Renal cortex interstitium (tissue), 11 donors: ENCODE data around the gene SEMA7A. TPM values are rescaled to one million over a fixed set of nuclear protein-coding genes. Genes with fewer than 3 reads are reported as not detected.
"Not testable (repeated sequence)": the region's sequence is repeated elsewhere in the genome, so short reads cannot be mapped to it uniquely, and the experiment has no call there.

Source experiments
- DNase-seq, 11 donors: peaks; one replicate each; pipeline ENCODE4 v3.0.0-alpha.2; 2013; ENCODE audit warnings: low read depth in 9 of 11, low spot score in 4 of 11; ENCODE audit errors: extremely low read depth in 1 of 11
- polyA plus RNA-seq, 3 donors: library from polyadenylated mRNA; unstranded; fragments of 120-200 nt; gene quantifications; one replicate each; pipeline ENCODE4 v1.2.1, GENCODE V29; 2013; ENCODE audit not compliant: insufficient read length in 3 of 3

The SEMA7A gene
- polyA plus RNA-seq, 3 donors: 4.7 to 7.1 (median 5.2) TPM

- no peak for DNase-seq
Measured at GRCh38 chr15:74394090-74394846, 39.5 kb downstream of the SEMA7A start.

DNA sequence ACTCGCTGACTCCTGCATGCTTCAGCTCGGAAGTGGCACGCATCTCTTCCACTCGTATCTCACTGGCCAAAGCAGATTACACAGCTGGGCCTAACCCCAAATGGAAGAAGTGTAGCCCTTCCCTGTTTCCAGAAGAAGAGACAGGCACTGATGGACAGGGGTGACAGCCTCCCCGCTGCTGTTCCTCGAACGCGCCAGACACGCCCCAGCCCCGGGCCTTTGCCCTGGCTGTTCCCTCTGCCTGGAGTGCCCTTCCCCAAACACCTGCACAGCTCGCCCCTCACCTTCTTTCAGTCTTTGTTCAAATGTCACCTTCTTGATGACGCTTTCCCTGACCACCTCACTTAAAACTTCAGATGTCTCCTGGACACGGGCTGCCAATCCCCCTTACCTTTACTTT lies 40.3 kb downstream of the SEMA7A start:
- no peak for DNase-seq

DNA sequence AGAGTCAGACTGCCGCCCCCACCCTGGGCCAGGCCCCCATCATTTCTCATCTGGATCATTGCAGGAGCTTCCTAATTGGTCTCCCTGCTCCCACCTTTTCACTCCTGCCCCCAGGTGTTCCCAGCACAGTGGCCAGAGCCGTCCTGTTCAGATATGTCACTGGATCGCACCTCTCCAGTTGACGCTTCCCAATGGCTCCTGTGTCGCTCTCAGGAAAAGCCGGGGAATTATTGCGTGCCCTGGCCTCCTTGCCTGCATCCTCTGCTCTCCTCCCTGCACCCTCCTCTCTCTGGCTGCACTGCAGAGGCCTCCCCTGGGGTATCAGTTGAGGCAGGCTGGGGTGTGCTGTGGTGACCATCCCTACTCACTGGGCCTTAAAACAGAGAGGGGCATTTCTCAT lies 40.9 kb downstream of the SEMA7A start:
- no peak for DNase-seq

DNA sequence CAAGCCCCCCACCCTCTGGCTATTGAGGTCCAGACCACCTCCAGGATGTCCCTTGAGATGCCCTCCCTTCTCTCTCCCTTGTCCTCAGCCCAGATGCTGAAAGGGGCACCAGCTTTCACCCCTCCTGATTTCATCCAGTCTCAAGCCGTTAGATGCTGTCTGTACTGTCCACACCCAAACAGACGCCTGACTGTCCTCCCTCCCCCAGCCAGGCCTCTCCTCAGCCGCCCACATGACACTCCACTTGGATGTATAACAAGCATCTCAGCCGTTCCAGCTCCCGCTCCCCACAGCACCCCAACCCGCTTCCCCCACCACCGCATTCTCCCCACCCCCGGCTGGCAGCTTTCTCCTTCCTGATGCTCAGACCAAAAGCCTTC lies 41.3 kb downstream of the SEMA7A start:
- no peak for DNase-seq

GRCh38 chr15:74391582-74392450 lies 41.9 kb downstream of the SEMA7A start:
- no peak for DNase-seq

GRCh38 chr15:74390647-74391288 lies 43.0 kb downstream of the SEMA7A start:
- DNase-seq: no peak

GRCh38 chr15:74390049-74390646 lies 43.6 kb downstream of the SEMA7A start:
- not testable (repeated sequence) for DNase-seq

- no peak for DNase-seq
Measured at GRCh38 chr15:74389241-74390048, 44.3 kb downstream of the SEMA7A start.

- DNase-seq: no peak
Measured at GRCh38 chr15:74388363-74388951, 45.3 kb downstream of the SEMA7A start.

DNA sequence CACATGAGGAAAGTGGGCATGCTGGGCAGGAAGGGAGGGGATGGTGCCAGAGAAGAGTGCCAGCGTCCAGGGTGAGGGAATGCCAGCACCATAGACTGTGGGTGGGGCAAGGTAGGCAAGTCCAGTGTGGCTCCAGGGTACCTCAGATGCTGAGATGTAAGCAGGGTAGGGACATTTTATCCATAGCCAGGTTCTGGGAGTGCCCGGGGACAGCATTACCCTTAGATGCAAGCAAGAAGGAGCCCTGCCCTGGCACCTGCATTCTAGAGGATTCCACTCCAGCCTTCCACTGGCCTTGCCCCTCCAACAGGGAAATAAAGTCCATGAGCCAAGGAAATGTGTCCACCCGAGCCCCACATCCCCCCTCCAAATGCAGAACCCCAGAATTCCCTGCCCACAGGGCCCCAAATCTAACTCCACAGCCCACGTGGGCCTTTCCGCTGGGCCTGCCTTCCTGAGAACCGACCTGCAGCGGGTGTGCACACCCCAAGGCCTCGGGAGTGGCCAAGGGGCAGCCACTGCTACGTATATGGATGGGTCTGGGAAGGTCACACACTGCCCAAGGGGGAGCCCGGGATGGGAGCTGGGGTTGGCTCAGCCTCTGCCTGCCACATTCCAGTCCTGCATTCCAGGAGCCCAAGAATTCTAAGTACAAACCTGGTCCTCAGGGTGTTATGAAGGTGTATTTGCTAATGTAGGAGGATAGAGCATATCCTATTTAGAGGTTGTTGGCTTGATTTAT lies 46.0 kb downstream of the SEMA7A start:
- no peak for DNase-seq

- DNase-seq: no peak
Measured at GRCh38 chr15:74387141-74387541, 46.6 kb downstream of the SEMA7A start.

GRCh38 chr15:74386496-74387140 lies 47.1 kb downstream of the SEMA7A start:
- DNase-seq: no peak

DNA sequence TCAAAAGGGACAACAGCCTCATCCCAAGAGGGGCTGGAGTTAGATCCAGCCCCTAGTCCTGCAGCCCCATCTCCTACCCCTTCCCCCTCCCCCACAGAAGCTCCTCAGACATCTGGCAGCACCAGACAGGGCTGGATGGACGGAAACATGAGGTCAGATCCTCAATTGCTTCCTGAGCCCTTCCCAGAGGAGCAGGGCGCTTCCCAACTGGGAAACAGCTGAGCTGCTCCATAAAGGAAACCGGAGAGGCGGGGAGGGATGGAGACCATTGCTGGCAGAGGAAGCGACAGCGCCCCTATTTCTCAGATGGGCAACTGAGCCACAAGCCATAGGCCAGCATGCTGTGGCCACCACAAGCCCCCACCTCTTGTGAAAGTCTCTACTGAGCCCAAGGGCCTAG lies 48.0 kb downstream of the SEMA7A start:
- DNase-seq: no peak

DNA sequence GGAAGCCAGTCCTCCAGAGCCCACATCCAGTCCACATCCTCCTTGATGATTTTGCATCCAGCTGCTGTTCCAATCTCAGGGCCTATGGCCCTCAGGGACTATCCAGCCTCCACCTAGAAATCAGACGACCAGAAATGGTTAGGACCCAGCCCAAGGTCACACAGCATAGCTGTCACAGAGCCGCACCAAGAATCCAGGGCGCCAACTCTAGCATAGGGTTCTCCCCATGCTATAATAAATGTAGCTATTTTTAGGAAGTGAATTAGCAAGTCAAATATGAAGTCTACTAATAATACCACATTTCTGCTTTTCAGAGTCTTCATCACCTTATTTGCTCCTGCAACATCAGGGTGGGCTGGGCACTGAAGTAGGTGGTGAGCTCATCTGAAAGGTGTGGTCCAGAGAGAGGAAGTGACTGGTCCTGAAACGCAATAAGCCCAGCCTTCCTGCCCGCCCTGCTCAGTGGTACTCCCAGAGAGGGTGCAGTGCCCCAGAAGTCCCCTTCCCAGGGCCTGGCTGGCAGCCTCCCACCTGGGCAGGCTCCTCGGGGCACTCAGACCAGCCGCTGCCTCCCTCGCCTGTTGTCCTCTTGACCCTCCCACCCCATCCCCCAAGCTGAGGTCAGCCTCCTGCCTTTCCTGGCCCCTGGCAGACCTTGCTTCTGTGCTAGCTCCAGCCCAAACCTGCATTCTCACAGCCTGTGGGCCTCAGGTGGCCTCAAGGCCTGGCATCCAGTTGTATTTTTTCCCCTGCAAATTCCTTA lies 48.7 kb downstream of the SEMA7A start:
- DNase-seq: no peak

- no peak for DNase-seq
Measured at GRCh38 chr15:74384566-74384880, 49.2 kb downstream of the SEMA7A start.

- DNase-seq: no peak
Measured at GRCh38 chr15:74383695-74384565, 49.8 kb downstream of the SEMA7A start.
